ENCODE data around the gene GALNT8. TPM values are rescaled to one million over a fixed set of nuclear protein-coding genes. Genes with fewer than 3 reads are reported as not detected.

The GALNT8 gene
- total RNA-seq, 1 experiment from 2014 or later, result 8.8 TPM

GRCh38 chr12:4791497-4791896 lies 71.3 kb downstream of the GALNT8 start (continued):
- TF ChIP-seq ARID4B (CRISPR knock-in tag; IDR thresholded peaks at IDR 0.05; ENCODE audit: borderline replicate concordance), result no peak
- no peak for TF ChIP-seq ZNF512 (CRISPR knock-in tag; IDR thresholded peaks at IDR 0.05; ENCODE audit: borderline replicate concordance)
- no peak for TF ChIP-seq ZMAT4 (CRISPR knock-in tag; IDR thresholded peaks at IDR 0.05)
- no peak for TF ChIP-seq PRDM15 (CRISPR knock-in tag; IDR thresholded peaks at IDR 0.05)
- TF ChIP-seq FOXK1 (CRISPR knock-in tag; IDR thresholded peaks at IDR 0.05), result no peak
- TF ChIP-seq ZNF396 (CRISPR knock-in tag; IDR thresholded peaks at IDR 0.05; ENCODE audit: borderline replicate concordance), result no peak

GRCh38 chr12:4794491-4794890 lies 74.3 kb downstream of the GALNT8 start:
- DNase-seq (ENCODE audit: low spot score) (no peak), ATAC-seq (no peak)
- CTCF ChIA-PET, result no interaction called here
- Mint-ChIP-seq H3K9me3 (peaks cover 23% of the 10 kb centered on the region), H3K27ac (no peak overlapping the region), H3K36me3 (peaks cover 18% of the 10 kb centered on the region), H3K4me3 (no peak overlapping the region), H3K27me3 (ENCODE audit: low read depth) (no peaks in the 10 kb centered on the region; the same call in 1 of the 2 replicates), H3K4me1 (no peaks in the 10 kb centered on the region)
- TF ChIP-seq FOXK1 (CRISPR knock-in tag; IDR thresholded peaks at IDR 0.05) (no peak), ATF1 (CRISPR knock-in tag; IDR thresholded peaks at IDR 0.05) (no peak), MAX (CRISPR knock-in tag; IDR thresholded peaks at IDR 0.05) (no peak), E2F5 (CRISPR knock-in tag; IDR thresholded peaks at IDR 0.05) (no peak), SP1 (CRISPR knock-in tag; conservative IDR thresholded peaks at IDR 0.05) (no peak), GABPB1 (CRISPR knock-in tag; IDR thresholded peaks at IDR 0.05) (no peak), IRF2 (CRISPR knock-in tag; IDR thresholded peaks at IDR 0.05; ENCODE audit: borderline replicate concordance, low read depth) (no peak), ZBTB21 (CRISPR knock-in tag; IDR thresholded peaks at IDR 0.05; ENCODE audit: borderline replicate concordance) (no peak), CBFB (CRISPR knock-in tag; IDR thresholded peaks at IDR 0.05; ENCODE audit: low read depth) (no peak), ETV6 (CRISPR knock-in tag; IDR thresholded peaks at IDR 0.05) (no peak), ERG (CRISPR knock-in tag; IDR thresholded peaks at IDR 0.05) (no peak), NFE2L1 (CRISPR knock-in tag; IDR thresholded peaks at IDR 0.05) (no peak), ELF4 (CRISPR knock-in tag; IDR thresholded peaks at IDR 0.05; ENCODE audit: low read depth) (no peak), FOXP1 (CRISPR knock-in tag; IDR thresholded peaks at IDR 0.05; ENCODE audit: borderline replicate concordance) (no peak)
- POLR2A ChIA-PET, result no interaction called here
